ENCODE data around the gene DENND4B.

DENND4B gene

DNA sequence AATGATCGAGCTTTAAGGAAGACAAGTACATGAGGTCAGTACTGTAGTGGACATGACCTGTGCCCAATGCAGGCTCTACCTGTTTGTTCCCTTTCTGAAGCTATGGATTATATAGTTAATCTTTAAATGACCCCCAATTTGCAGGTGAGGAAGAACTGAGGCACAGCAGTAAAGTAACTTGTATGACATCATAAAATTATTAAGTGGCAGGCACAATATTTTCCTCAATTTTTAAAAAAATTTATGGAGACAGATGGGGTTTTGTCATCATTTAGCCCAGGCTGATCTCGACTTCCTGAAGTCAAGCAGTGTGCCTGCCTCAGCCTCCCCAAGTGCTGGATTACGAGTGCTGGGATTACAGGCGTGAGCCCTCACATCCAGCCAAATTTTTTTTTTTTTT is 20.1 kb downstream of the DENND4B start:
- Histone ChIP-seq H3K27ac (ENCODE audit: low read depth, low read length) (no peak overlapping the region), H3K36me3 (ENCODE audit: control insufficient read depth, low read length) (peaks cover 38% of the 10 kb centered on the region), H3K4me2 (ENCODE audit: low read length) (no peak overlapping the region), H3F3A (ENCODE audit: control insufficient read depth, insufficient read depth) (peaks cover 23% of the 10 kb centered on the region), H3K79me2 (ENCODE audit: control insufficient read depth, low read length) (peaks cover 24% of the 10 kb centered on the region), H3K4me3 (ENCODE audit: low read length) (no peak overlapping the region), H3K9me3 (ENCODE audit: control insufficient read depth, insufficient read depth, low read length) (no peaks in the 10 kb centered on the region), H3K9me2 (replicated peaks; ENCODE audit: control insufficient read depth, low read length) (no peaks in the 10 kb centered on the region), H3K4me1 (ENCODE audit: control insufficient read depth, low read length) (peaks cover 34% of the 10 kb centered on the region), H4K20me1 (ENCODE audit: control insufficient read depth, insufficient read depth, low read depth, low read length) (no peaks in the 10 kb centered on the region; the same call in 1 of the 2 replicates), H3K27me3 (ENCODE audit: control insufficient read depth, low read length) (no peaks in the 10 kb centered on the region)
- TF ChIP-seq CTCF (IDR thresholded peaks at IDR 0.05; ENCODE audit: low read depth, low read length, poor library complexity, severe bottlenecking) (no peak), EZH2phosphoT487 (IDR thresholded peaks at IDR 0.05; ENCODE audit: borderline replicate concordance, low read length) (no peak)

GRCh38 chr1:153922972-153923925 is 23.3 kb downstream of the DENND4B start, which contains the start of gene GATAD2B:
TSS of gene GATAD2B (minus strand) at chr1:153922972. CDS start at chr1:153828347, 94,625 bp downstream.
- Histone ChIP-seq H3K4me2 (ENCODE audit: low read length) (peak within 1 kb of the TSS; percentile 94), H3K9me3 (ENCODE audit: control insufficient read depth, insufficient read depth, low read length) (no peaks in the 10 kb centered on the region), H3K27me3 (ENCODE audit: control insufficient read depth, low read length) (no peaks in the 10 kb centered on the region), H3K27ac (ENCODE audit: low read depth, low read length) (peak within 1 kb of the TSS; percentile 91), H3K79me2 (ENCODE audit: control insufficient read depth, low read length) (peaks cover 55% of the 10 kb centered on the region), H3K4me3 (ENCODE audit: low read length) (peak within 1 kb of the TSS; percentile 93), H3F3A (ENCODE audit: control insufficient read depth, insufficient read depth) (peaks cover 21% of the 10 kb centered on the region), H3K4me1 (ENCODE audit: control insufficient read depth, low read length) (peaks cover 40% of the 10 kb centered on the region), H4K20me1 (ENCODE audit: control insufficient read depth, insufficient read depth, low read depth, low read length) (peaks cover 27% of the 10 kb centered on the region), H3K9me2 (replicated peaks; ENCODE audit: control insufficient read depth, low read length) (no peaks in the 10 kb centered on the region), H3K36me3 (ENCODE audit: control insufficient read depth, low read length) (peaks cover 40% of the 10 kb centered on the region)
- no peak for TF ChIP-seq CTCF (IDR thresholded peaks at IDR 0.05; ENCODE audit: low read depth, low read length, poor library complexity, severe bottlenecking)
- TF ChIP-seq EZH2phosphoT487 (IDR thresholded peaks at IDR 0.05; ENCODE audit: borderline replicate concordance, low read length): no peak

GRCh38 chr1:153922076-153922971 is 24.2 kb downstream of the DENND4B start:
- H3K36me3 ChIP-seq (ENCODE audit: control insufficient read depth, low read length): peaks cover 47% of the 10 kb centered on the region
- H3K9me3 ChIP-seq (ENCODE audit: control insufficient read depth, insufficient read depth, low read length): no peaks in the 10 kb centered on the region
- H4K20me1 ChIP-seq (ENCODE audit: control insufficient read depth, insufficient read depth, low read depth, low read length): peaks cover 32% of the 10 kb centered on the region
- peak overlapping the region; percentile 91 for H3K27ac ChIP-seq (ENCODE audit: low read depth, low read length)
- TF ChIP-seq CTCF (IDR thresholded peaks at IDR 0.05; ENCODE audit: low read depth, low read length, poor library complexity, severe bottlenecking): peak; percentile 35
- no peak for TF ChIP-seq EZH2phosphoT487 (IDR thresholded peaks at IDR 0.05; ENCODE audit: borderline replicate concordance, low read length)
- peaks cover 41% of the 10 kb centered on the region for H3K4me1 ChIP-seq (ENCODE audit: control insufficient read depth, low read length)
- H3K4me2 ChIP-seq (ENCODE audit: low read length): peak overlapping the region; percentile 94
- peaks cover 65% of the 10 kb centered on the region for H3K79me2 ChIP-seq (ENCODE audit: control insufficient read depth, low read length)
- no peaks in the 10 kb centered on the region for H3K27me3 ChIP-seq (ENCODE audit: control insufficient read depth, low read length)
- H3F3A ChIP-seq (ENCODE audit: control insufficient read depth, insufficient read depth): peaks cover 14% of the 10 kb centered on the region
- no peaks in the 10 kb centered on the region for H3K9me2 ChIP-seq (replicated peaks; ENCODE audit: control insufficient read depth, low read length)
- peak overlapping the region; percentile 93 for H3K4me3 ChIP-seq (ENCODE audit: low read length)

All from DOHH2 (cell line).